Activated CD4-positive, alpha-beta T cell treated with anti-CD3 and anti-CD28 coated beads for 24 hours (primary cell): ENCODE data around the gene PCSK5.
"Not testable (repeated sequence)": the region's sequence is repeated elsewhere in the genome, so short reads cannot be mapped to it uniquely, and the experiment has no call there.

Experiments used
- DNase-seq, 2 donors: peaks; one replicate each; pipeline ENCODE4 v3.0.0-alpha.2; 2020; ENCODE audit warnings: low read depth in 2 of 2

Gene PCSK5

DNA sequence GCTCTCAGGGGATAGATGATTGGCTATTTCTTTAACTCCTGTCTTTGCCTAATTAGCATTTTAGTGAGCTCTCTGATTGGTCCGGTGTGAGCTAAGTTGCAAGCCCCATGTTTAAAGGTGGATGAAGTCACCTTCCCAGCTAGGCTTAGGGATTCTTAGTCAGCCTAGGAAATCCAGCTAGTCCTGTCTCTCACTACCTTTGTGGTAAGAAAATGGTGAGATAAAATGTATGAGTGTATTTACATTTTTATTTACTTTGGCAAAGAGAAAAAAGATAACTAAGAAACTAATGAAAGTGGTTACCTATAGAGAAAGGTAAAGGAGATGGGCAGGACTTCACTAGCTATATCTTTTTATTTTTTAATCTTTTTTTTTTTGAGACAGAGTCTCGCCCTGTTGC lies 357.0 kb downstream of the PCSK5 start:
- DNase-seq: no peak

DNA sequence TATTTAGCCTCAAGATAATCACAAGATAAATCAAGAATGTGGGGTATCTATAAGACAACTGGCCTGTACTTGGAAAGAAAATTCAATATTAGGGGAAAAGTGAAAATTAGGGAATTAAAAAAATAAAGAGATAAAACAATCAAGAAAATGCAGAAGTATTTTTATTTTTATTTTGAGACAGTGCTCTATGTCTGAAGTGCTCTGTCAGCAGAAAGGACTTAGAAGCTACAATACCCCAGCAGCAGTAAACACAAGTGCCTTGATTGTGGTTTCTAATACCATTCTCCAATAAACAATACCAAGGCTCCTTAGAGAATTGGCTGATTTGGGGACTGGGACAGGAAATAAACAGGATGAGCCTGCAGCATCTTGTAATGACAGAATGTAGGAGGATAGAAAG lies 358.8 kb downstream of the PCSK5 start:
- DNase-seq: no peak

DNA sequence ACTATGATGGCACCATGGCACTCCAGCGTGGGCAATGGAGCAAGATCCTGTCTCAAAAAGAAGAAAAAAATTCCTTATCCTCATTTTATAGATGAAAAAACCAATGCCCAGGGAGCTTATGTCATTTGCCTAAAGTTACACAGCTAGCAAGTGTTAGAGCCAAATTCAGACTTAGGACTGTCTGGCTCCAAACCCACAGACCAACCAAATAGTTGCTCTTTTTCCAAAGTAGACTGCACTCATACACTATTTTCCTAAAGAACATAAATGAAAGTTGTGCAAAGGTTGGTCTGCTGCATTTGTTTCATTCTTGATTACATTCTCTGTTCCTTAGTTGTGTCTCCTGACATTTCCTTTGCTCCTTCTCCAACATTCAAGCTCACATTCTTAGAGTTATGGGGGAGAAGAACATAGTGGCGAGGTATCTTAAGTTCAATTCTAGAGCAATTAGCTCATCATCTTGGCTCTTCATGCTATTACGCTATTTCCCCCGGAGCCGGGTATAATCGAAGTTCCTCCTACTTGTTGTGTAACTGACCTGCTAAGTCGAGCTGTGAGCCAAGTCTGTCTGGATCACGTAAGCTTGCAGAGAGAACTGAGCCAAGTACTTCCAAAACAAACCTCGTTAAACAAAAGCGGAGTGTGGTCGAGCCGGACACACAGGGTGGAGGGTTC lies 365.4 kb downstream of the PCSK5 start:
- DNase-seq: no peak

DNA sequence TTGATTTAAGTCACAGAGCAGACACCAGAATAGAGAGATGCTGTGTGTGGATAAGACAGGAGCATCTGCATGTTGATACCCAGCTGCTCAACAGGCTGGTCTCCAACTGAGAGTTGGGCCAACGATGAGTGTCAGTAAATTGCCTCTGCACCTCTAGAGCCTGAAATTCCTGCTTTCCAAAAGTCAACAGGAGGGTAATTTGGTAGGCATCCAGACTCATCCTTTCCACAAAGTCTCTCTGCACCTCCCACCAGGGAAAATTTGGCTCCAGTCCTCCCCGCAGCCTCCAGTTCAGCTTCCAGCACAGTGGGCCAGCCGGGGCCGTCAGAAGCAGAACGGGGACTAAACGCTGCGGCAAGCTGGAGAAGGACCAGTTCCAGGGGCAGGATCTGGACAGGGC lies 366.8 kb downstream of the PCSK5 start:
- no peak for DNase-seq

DNA sequence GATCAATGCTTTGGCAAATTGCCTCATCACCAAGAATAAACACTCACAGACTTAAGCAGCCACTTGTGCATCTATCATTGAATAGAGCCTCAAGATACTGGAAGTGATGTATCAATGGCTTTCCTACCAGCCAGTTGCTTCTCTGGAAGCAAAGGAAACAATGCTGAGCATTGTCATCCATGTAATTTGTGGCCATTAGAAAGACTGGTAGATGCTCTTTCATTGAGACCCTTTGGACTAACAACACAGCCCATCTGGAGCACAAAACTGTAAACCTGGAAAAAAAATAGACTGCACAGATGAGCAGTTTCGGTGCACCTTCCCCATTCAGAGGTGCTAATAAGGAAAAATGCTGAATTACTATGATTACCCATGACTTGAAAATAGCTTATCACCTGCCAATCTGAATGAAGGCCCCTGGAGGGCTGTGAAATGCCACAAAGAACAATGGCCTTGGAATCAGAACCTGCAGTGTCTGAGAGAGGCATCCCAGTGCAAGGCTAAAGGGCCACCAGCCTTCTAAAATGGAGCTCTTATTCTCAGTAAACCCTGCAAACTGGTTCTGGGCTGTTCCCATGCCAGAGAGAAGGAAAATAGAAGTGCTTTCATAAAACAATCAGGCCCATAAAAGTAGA lies 376.3 kb downstream of the PCSK5 start:
- no peak for DNase-seq

DNA sequence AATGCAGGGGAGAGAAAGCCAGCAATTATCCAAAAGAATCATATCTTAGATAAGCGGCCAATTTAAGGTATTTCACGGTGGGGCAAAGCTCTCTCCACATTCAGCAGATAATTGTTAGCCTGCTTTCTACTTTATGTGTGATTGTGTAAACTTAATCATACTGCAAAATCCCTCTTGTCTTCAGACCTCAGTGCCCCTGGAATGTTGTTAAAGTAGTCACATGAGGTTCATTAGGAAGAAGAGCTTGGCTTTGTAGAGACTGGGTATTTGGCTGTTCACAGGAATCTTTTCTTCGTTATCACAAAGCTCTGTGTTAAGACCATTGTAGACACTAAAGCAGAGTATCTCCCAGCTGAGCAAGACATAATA lies 376.8 kb downstream of the PCSK5 start:
- DNase-seq: no peak

DNA sequence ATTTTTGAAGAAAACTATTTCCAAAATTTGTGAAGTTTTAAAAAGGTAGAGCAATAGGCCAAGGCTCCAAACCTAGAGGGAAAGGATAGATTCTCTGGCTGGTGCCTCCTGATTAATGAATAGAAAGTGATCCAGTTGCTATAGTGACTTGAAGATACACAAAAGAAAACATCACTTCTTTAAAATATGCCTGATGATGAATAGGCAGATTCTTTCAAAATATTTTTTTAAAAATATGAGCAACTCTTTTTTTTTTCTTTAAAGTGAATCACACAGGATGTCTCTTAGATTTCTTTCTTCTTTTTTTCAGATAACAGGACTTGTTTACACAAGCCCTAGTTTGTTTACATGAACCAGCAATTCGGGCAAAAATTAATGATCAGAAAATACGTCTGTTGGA lies 379.3 kb downstream of the PCSK5 start:
- DNase-seq: no peak

DNA sequence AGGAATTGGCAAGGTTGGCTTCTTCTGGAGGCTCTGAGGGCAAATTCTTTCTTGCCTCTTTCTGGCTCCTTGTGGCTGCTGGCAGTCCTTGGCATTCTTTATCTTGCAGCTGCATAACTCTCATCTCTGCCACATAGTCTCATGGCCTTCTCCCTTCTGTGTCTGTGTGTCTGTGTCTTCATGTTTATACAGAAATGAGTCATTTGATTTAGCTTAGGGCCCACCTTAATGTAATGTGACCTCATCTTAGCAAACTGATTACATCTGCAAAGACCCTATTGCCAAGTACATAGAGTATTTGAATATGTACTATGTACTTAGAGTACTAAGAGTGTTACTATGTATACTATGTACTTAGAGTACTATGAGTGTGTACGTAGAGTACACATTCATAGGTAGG lies 381.3 kb downstream of the PCSK5 start:
- DNase-seq: no peak

DNA sequence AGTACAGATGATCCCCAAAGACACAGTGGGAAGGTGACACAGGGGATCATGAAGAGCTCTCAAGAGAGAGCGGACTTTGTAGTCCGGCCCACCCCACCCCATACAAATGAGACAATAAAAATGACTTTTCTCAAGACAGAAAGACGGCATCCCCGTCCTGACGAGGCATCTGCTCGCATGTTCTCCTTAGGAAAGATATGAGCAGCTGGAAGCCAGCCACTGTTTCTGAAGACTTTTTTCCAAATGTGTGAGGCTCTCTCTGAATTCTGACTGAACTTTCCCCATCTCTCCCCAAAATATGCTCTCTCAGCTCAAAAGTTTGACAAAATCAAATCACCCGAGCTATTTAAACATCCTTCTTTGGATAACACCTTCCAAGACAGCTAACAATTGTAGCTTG lies 398.6 kb downstream of the PCSK5 start:
- no peak for DNase-seq

DNA sequence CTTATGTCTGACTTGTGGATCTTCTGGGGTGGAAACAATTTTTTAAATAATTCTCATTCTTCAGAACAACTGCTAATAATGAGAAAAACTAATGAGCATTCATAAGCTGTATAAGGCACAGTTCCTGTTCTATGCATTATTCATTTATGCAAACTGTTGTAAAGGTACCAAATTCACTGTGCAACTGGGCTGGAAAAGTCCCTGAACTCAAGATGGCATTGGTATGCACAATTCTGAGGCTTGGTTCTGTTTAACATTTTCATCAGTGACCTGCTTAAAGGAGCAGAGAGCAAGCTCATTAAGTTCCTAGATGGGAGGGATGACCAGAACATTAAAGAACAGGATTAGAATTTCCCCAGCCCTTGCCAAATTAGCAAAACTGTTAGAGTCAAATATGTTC lies 399.2 kb downstream of the PCSK5 start:
- DNase-seq: no peak

DNA sequence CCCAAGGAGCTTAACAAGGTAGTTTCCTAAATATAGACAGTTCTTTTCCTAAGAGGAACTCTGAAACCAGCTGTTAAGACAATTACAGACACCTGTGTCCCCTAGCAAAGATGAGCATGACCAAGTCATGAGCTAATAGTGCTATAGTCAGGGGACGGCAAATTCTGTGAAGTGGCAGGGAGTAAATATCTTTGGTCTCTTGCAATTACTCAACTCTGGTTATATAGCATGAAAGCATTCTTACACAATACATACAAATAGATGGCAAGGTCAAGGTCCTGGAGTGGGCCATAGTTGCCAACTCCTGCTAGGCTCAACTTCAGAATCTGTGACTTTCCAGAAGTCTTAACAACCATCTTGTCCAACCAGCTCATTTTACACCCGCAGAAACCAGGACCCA lies 400.1 kb downstream of the PCSK5 start:
- DNase-seq: no peak

DNA sequence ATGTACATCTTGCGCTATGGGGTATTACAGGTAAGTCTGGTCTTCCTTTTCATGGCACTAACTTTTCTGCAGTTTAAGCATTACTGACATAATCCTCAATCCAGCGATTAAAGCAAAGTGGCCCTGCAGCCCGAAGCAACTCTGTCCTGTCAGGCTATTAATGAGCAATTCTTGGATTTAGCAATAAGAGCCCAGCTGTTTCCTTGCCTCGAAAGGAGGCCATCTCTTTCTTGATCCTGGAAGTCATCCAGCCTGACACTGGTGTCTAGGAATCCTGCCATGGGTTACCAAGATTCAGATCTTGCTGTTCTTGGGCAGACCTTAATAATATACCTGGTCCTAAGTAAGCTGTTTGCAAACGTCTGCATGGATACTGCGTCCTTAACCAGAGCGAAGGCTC lies 401.8 kb downstream of the PCSK5 start:
- no peak for DNase-seq

DNA sequence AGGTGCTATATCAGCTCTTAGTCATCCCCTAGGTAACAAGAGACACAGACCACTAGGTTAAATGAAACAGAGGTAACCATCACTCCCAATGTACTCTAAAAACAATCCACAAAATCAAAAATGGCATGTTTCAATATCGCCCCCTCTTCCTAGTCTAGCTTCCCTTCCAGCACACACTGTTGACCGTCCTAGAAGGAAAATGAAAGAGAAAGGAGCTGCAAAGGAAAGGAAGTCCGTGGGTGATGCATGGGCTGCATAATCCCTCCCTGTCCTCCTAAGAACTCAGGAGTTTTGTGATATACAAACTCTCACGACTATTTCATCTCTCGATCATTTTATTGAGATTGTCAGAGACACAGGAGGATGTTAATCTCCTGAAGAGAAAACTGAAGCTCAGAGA lies 402.2 kb downstream of the PCSK5 start:
- no peak for DNase-seq

DNA sequence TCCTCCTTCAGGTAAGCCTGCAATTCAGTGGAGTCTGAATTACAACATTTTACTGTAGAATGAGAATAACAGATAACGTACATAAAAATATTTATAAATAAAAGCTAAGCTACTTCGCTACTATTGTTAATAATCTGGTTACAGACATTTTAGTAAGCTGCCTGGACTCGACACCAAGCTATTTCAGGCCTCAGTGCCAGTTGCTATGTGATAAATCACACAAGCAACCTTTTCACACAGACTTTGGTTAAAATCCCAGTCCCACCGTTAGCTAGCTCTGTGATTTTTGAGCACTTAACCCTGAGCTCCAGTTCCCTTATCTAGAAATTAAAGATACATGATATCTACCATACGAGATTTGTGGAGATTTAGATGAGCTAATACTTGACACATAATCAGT lies 403.8 kb downstream of the PCSK5 start:
- DNase-seq: no peak

DNA sequence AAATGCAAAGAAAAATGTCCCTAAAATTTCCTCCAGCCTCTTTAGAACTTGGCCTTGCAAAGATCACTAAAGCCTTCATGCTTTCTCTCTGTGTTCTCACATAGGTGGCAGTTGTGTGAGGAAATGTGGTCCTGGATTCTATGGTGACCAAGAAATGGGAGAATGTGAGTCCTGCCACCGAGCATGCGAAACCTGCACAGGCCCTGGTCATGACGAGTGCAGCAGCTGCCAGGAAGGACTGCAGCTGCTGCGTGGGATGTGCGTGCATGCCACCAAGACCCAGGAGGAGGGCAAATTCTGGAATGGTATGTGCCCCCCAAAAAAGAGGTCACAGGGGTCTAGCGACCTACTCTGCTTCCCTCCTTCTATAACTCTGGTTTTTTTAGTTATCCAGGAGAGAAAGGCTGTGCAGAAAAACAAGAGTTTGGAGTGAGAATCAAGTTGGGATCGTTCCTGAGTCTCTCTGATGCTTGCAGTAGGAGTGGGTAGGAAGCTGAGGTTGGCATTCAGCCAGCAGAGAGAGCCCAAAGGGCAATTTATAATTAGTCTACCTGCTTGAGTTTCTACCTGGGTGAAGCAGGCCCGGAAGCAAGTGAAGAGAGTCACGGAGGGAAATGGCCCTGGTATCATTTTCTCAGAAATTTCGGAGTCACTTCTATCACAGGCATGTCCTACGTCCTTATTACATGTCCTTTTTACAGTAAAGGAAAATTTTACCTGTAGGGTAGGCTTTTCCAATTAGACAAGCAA lies 406.3 kb downstream of the PCSK5 start:
- no peak for DNase-seq

DNA sequence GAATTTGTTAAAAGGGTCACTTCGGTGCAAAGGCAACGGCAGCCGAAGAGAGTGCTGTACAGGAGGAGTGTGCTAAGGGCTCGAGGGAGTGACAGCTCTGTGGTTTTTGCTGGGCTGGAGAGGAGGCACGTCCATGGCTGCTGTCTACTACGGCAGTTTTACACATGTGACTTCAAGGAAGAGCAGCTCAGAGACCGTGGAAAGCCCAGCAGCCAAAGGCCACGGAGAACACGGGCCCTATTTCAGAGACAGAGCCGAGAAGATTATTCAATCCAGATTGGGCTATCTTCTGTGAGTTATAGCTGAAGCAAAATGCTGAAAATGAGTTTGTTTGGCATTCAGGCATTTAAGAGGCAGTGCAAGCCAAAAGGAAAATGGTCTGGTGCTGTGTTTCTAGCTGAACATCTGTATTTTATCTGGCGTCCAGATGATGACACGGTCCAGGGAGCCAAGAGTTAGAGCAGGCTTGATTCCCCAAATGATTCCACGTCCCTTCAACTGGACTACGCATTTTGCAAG lies 407.3 kb downstream of the PCSK5 start:
- no peak for DNase-seq

DNA sequence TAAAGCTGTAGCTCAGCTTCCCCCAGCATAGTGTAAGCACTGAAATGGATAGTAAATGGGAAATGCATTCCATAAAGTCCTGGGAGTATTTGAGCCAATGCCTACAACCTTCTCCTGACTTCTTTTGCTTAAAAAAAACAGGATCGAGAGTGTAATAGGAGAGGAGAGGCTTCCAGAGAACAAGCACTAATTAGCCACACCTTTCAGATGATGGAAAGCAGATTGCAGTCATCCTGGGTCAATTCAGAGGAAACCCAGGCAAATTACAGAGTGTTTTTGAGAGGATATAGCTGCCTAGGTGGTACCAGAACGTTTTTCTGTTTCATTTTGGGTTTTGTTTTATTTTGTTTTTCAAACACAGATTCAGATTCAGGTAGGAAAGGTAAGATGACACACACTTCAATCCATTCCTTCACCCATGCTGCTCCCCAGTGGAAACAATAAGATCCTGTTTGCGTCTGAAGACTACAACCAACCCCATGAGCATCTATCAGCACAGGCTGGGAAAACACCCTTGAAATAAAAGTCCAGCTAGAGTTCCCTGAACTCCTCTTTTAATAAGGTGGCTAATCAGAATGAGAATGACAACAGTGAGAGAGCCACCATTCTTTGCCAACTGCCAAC lies 408.2 kb downstream of the PCSK5 start:
- no peak for DNase-seq

DNA sequence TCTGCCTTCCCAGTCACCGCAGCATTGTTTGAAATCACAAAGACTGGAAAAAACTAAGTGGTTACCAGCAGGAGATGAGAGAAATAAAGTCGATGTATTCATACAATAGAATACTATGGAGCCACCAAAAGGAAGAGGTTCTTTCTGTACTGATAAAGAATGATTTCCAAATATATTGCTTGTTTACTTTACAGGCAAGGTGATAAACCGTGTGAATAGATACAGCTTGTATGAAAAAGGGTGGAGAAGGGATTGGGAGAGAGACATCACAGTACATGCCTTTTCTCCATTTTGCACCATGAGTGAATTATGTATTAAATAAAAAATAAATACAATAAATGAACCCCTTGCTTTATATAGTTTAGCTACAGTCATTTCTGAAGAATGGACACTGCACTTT lies 412.1 kb downstream of the PCSK5 start:
- no peak for DNase-seq

DNA sequence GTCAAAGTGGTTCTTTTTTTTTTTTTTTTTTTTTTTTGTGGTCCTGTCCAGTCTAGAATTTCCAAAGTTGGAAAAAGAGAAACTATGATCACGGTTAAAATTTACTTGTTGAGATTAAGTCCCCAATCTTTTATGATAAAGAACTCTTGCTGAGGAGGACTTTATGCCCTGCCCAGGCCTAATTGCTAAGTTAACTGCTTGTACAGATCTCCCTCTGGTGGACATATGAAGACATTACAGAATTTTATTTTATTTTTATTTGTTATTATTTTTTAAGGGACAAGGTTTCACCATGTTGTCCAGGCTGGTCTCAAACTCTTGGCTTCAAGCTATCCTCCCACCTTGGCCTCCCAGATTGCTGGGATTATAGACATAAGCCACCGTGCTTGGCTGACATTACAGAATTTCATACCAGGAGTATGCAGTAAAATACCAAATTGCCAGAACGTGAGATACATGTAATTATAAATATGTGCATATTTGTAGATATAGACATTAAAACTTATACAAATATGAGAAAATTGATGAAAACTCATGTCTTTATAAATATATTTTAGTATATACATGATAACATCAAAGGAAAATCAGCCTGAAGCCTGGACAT lies 412.6 kb downstream of the PCSK5 start:
- DNase-seq: no peak

DNA sequence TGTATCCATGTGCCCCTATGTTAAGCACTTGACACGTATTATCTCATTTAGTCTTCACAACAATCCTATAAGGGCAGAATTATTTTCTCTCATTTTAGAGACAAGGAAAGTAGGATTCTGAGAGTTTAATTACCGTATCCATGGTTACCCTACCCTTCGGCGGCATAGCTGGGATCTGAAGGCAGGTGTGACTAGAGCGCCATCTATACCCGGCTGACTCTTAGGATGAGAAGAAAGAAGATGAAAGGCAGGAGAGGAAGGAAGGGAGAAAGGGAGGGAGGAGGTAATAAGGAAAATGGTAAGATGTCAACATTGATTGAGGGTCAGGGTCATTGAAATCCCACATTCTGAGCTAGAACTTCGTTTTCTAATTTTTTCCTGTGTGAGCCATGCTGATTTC lies 416.6 kb downstream of the PCSK5 start:
- not testable (repeated sequence) for DNase-seq

DNA sequence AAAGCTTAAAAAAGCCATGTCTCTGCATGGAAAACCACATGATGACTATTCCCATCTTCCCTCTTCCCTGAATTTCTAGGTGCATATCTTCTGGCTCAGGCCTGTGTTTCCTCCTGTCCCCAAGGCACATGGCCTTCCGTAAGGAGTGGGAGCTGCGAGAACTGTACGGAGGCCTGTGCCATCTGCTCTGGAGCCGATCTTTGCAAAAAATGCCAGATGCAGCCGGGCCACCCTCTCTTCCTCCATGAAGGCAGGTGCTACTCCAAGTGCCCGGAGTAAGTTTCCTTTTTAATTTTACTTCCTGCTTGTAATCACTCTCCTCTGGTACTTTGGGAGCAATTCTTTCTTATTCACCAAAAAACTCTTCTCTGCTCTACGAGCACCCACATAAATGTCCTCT lies 420.1 kb downstream of the PCSK5 start:
- no peak for DNase-seq

DNA sequence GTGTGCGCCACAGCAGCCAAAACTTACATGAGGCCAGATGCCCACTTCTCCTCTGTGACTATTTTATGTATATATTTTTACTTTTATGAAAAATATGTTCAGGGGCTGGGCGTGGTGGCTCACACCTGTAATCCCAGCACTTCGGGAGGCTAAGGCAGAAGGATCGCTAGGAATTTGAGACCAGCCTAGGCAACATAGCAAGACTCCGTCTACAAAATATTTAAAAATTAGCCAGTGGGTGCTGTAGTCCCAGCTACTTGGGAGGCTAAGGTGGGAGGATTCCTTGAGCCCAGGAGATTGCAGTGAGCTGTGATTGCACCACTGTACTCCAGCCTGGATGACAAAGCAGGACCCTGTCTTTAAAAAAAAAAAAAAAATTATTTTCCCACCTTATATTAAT lies 420.5 kb downstream of the PCSK5 start:
- DNase-seq: no peak
